OCI-LY3 (cell line): ENCODE results near the gene KDM6A.

Experiments
- CTCF ChIP-seq: fragments of 200-600, 300-600 bp; sonication (generic); IDR thresholded peaks from 2 replicates; pipeline ENCODE4 v1.5.1; 2014; ENCODE audit warnings: antibody characterized with exemption, low read length, low read depth
- EZH2phosphoT487 ChIP-seq: fragments of 200-600 bp; shearing (Covaris generic); IDR thresholded peaks from 2 replicates; pipeline ENCODE4 v1.6.1; 2018; ENCODE audit warnings: antibody characterized with exemption, mixed run types, low read depth

GRCh38 chrX:44954562-44954961, 81.6 kb downstream of the KDM6A start:
- TF ChIP-seq CTCF (no peak), EZH2phosphoT487 (no peak)
